Stimulated activated CD4-positive, alpha-beta T cell treated with anti-CD3 and anti-CD28 coated beads, TNF-alpha, amount 100 ng/mL, for 48 hours (primary cell): ENCODE measurements around the gene IMMP2L.
"Not testable (repeated sequence)": the region's sequence is repeated elsewhere in the genome, so short reads cannot be mapped to it uniquely, and the experiment has no call there.

Experiments used
- DNase-seq, 3 donors: peaks; one replicate each; pipeline ENCODE4 v3.0.0-alpha.2; 2020; ENCODE audit warnings: low read depth in 3 of 3

The IMMP2L gene

GRCh38 chr7:111264981-111265380 is 297.3 kb downstream of the IMMP2L start:
- no peak for DNase-seq

GRCh38 chr7:111264111-111264868 is 298.0 kb downstream of the IMMP2L start:
- DNase-seq: no peak

GRCh38 chr7:111262293-111263116 is 299.8 kb downstream of the IMMP2L start:
- DNase-seq: no peak

GRCh38 chr7:111261496-111261895 is 300.8 kb downstream of the IMMP2L start:
- DNase-seq: no peak

- DNase-seq: no peak
Measured at GRCh38 chr7:111259991-111260390, 302.3 kb downstream of the IMMP2L start.

- no peak for DNase-seq
Measured at GRCh38 chr7:111256391-111256790, 305.9 kb downstream of the IMMP2L start.

- no peak for DNase-seq
Measured at GRCh38 chr7:111255576-111255975, 306.7 kb downstream of the IMMP2L start.

- not testable (repeated sequence) for DNase-seq
Measured at GRCh38 chr7:111251365-111251764, 310.9 kb downstream of the IMMP2L start.

GRCh38 chr7:111249807-111250206 is 312.5 kb downstream of the IMMP2L start:
- DNase-seq: not testable (repeated sequence)

- DNase-seq: no peak
Measured at GRCh38 chr7:111242141-111242755, 320.0 kb downstream of the IMMP2L start.

- DNase-seq: no peak
Measured at GRCh38 chr7:111240371-111240770, 321.9 kb downstream of the IMMP2L start.

- no peak for DNase-seq
Measured at GRCh38 chr7:111239437-111239836, 322.9 kb downstream of the IMMP2L start.

GRCh38 chr7:111238886-111239285 is 323.4 kb downstream of the IMMP2L start:
- DNase-seq: no peak

- DNase-seq: no peak
Measured at GRCh38 chr7:111235709-111236108, 326.6 kb downstream of the IMMP2L start.

GRCh38 chr7:111232249-111233084 is 329.8 kb downstream of the IMMP2L start:
- DNase-seq: no peak

GRCh38 chr7:111229916-111230315 is 332.4 kb downstream of the IMMP2L start:
- no peak for DNase-seq

GRCh38 chr7:111229181-111229740 is 333.0 kb downstream of the IMMP2L start:
- DNase-seq: no peak

- DNase-seq: no peak
Measured at GRCh38 chr7:111228437-111228836, 333.9 kb downstream of the IMMP2L start.

- no peak for DNase-seq
Measured at GRCh38 chr7:111226800-111227199, 335.5 kb downstream of the IMMP2L start.

GRCh38 chr7:111224354-111225231 is 337.7 kb downstream of the IMMP2L start:
- no peak for DNase-seq
